H1 (cell line): ENCODE results near the gene ZDHHC17. TPM values are rescaled to one million over a fixed set of nuclear protein-coding genes. Genes with fewer than 3 reads are reported as not detected.

Experiments used
- CTCF ChIA-PET: fragments of 300-600 bp; sonication (Branson Sonifier 250); formaldehyde crosslinking; loops from one replicate; lab custom pipeline; 2021; ENCODE audit not compliant: partially characterized antibody; lab: Charles Lee
- POLR2A ChIA-PET: fragments of 300-600 bp; sonication (Branson Sonifier 250); formaldehyde crosslinking; loops from one replicate; lab custom pipeline; 2021; ENCODE audit warnings: inconsistent platforms; ENCODE audit not compliant: partially characterized antibody; lab: Charles Lee
- DNase-seq, 2 experiments: peaks; one replicate each; pipeline versions ENCODE4 v3.0.0 to v3.0.0-alpha.2; 2010 to 2022; ENCODE audit warnings: low spot score in 2 of 2, low read depth in 1 of 2, mixed read lengths in 1 of 2
- FAIRE-seq: peaks from 2 replicates; lab custom pipeline; 2011; peaks lifted over from hg19 to GRCh38; lab: Jason Lieb, UNC
- H2AFZ ChIP-seq: 2 replicates; pipeline ENCODE4 v1.8.1; 2012; ENCODE audit warnings: low read length, inconsistent platforms
- H2AK5ac ChIP-seq: 2 replicates; pipeline ENCODE4 v1.6.1; 2013; ENCODE audit warnings: low read depth, low read length
- H2BK120ac ChIP-seq: replicated peaks from 2 replicates; pipeline ENCODE3; 2013; ENCODE audit warnings: low read depth, low read length, inconsistent platforms
- H2BK12ac ChIP-seq: 2 replicates; pipeline ENCODE4 v1.6.1; 2013; ENCODE audit warnings: low read depth, low read length
- H2BK15ac ChIP-seq: 2 replicates; pipeline ENCODE4 v1.6.1; 2013; ENCODE audit warnings: low read length
- H2BK20ac ChIP-seq: 2 replicates; pipeline ENCODE4 v1.6.1; 2013; ENCODE audit warnings: low read length
- H2BK5ac ChIP-seq: 2 replicates; pipeline ENCODE4 v1.6.1; 2013; ENCODE audit warnings: low read depth, low read length
- H3K14ac ChIP-seq: 2 replicates; pipeline ENCODE4 v1.6.1; 2013; ENCODE audit warnings: inconsistent platforms; ENCODE audit not compliant: insufficient read length
- H3K18ac ChIP-seq: 2 replicates; pipeline ENCODE4 v1.6.1; 2013; ENCODE audit warnings: low read length; ENCODE audit errors: extremely low read depth
- H3K23ac ChIP-seq: 2 replicates; pipeline ENCODE4 v1.6.1; 2013; ENCODE audit warnings: inconsistent platforms; ENCODE audit not compliant: insufficient read length
- H3K23me2 ChIP-seq: 2 replicates; pipeline ENCODE4 v1.6.1; 2013; ENCODE audit warnings: low read depth, low read length
- H3K27ac ChIP-seq: 2 replicates; pipeline ENCODE4 v1.6.1; 2011; ENCODE audit warnings: low read depth, low read length, inconsistent platforms
- H3K27me3 ChIP-seq, 4 experiments: replicated peaks in 1 of 4; 1 replicate in 1 of 4; 2 replicates in 3 of 4; pipeline versions ENCODE4 v1.6.1 to v1.8.1; 2011 to 2013; ENCODE audit warnings: low read length in 3 of 4, mild to moderate bottlenecking in 3 of 4, inconsistent platforms in 2 of 4, mixed read lengths in 2 of 4, moderate library complexity in 1 of 4; ENCODE audit not compliant: control insufficient read depth in 3 of 4, insufficient read depth in 3 of 4; ENCODE audit errors: extremely low read depth in 1 of 4
- H3K36me3 ChIP-seq, 4 experiments: 2 replicates each; pipeline versions ENCODE4 v1.6.1 to v1.8.1; 2011 to 2013; ENCODE audit warnings: mild to moderate bottlenecking in 4 of 4, low read length in 3 of 4, moderate library complexity in 2 of 4, control low read depth in 1 of 4, inconsistent platforms in 1 of 4; ENCODE audit not compliant: insufficient read depth in 4 of 4, control insufficient read depth in 2 of 4
- H3K4ac ChIP-seq: replicated peaks from 2 replicates; pipeline ENCODE3; 2013; ENCODE audit warnings: low read length, low read depth, mixed read lengths, inconsistent platforms; ENCODE audit not compliant: insufficient read length
- H3K4me1 ChIP-seq, 4 experiments: replicated peaks in 1 of 4; 1 replicate in 1 of 4; 2 replicates in 3 of 4; pipeline versions ENCODE4 v1.6.1 to v1.8.1; 2011 to 2013; ENCODE audit warnings: low read length in 3 of 4, inconsistent platforms in 2 of 4, mixed read lengths in 1 of 4; ENCODE audit not compliant: insufficient read depth in 4 of 4, control insufficient read depth in 3 of 4
- H3K4me2 ChIP-seq, 2 experiments: 2 replicates each; pipeline versions ENCODE4 v1.6.1 to v1.8.1; 2011 to 2013; ENCODE audit warnings: low read depth in 2 of 2, low read length in 2 of 2, control low read depth in 1 of 2, inconsistent platforms in 1 of 2, mild to moderate bottlenecking in 1 of 2; ENCODE audit not compliant: insufficient read depth in 1 of 2
- H3K4me3 ChIP-seq, 4 experiments: fragments of 200-600, 300-600 bp in 1 of 4; sonication (generic), shearing (Covaris generic), sonication (Bioruptor Twin) in 1 of 4; 2 replicates each; pipeline versions ENCODE4 v1.5.1 to v1.8.1; 2011 to 2016; ENCODE audit warnings: low read length in 4 of 4, low read depth in 3 of 4, control low read depth in 2 of 4, inconsistent platforms in 2 of 4, mild to moderate bottlenecking in 2 of 4, mixed read lengths in 1 of 4, moderate library complexity in 1 of 4; ENCODE audit not compliant: insufficient read depth in 2 of 4; ENCODE audit errors: extremely low read depth in 1 of 4
- H3K56ac ChIP-seq: replicated peaks from 2 replicates; pipeline ENCODE3; 2013; ENCODE audit warnings: low read depth, mild to moderate bottlenecking, mixed read lengths, low read length, inconsistent platforms; ENCODE audit not compliant: insufficient read length
- H3K79me1 ChIP-seq: 2 replicates; pipeline ENCODE4 v1.6.1; 2013; ENCODE audit warnings: low read depth, low read length, control low read depth
- H3K79me2 ChIP-seq, 2 experiments: 2 replicates each; pipeline versions ENCODE4 v1.6.1 to v1.8.1; 2012 to 2013; ENCODE audit warnings: low read length in 2 of 2, mild to moderate bottlenecking in 2 of 2, inconsistent platforms in 1 of 2; ENCODE audit not compliant: insufficient read depth in 2 of 2, control insufficient read depth in 1 of 2
- H3K9ac ChIP-seq, 4 experiments: replicated peaks in 1 of 4; 1 replicate in 1 of 4; 2 replicates in 3 of 4; pipeline versions ENCODE4 v1.6.1 to v1.8.1; 2011 to 2013; ENCODE audit warnings: low read depth in 3 of 4, low read length in 3 of 4, control low read depth in 2 of 4, mild to moderate bottlenecking in 2 of 4, moderate library complexity in 2 of 4, inconsistent platforms in 1 of 4; ENCODE audit errors: extremely low read depth in 1 of 4
- H3K9me3 ChIP-seq, 2 experiments: 2 replicates each; pipeline versions ENCODE4 v1.6.1 to v1.8.1; 2012 to 2013; ENCODE audit warnings: mild to moderate bottlenecking in 2 of 2, moderate library complexity in 2 of 2, control low read depth in 1 of 2, inconsistent platforms in 1 of 2, low read depth in 1 of 2, low read length in 1 of 2, mixed read lengths in 1 of 2; ENCODE audit not compliant: insufficient read depth in 2 of 2
- H4K20me1 ChIP-seq, 2 experiments: replicated peaks in 1 of 2; 2 replicates each; pipeline versions ENCODE3 to v1.8.1; 2011 to 2013; ENCODE audit warnings: inconsistent platforms in 2 of 2, low read length in 2 of 2, mild to moderate bottlenecking in 1 of 2; ENCODE audit not compliant: insufficient read depth in 2 of 2, control insufficient read depth in 1 of 2
- H4K5ac ChIP-seq: 2 replicates; pipeline ENCODE4 v1.6.1; 2013; ENCODE audit warnings: low read length, low read depth, mixed read lengths, inconsistent platforms; ENCODE audit not compliant: insufficient read length
- H4K8ac ChIP-seq: 2 replicates; pipeline ENCODE4 v1.8.0; 2013; ENCODE audit warnings: mild to moderate bottlenecking, moderate library complexity, low read length, inconsistent platforms; ENCODE audit not compliant: insufficient read depth; ENCODE audit errors: extremely low read depth
- H4K91ac ChIP-seq: replicated peaks from 2 replicates; pipeline ENCODE3; 2013; ENCODE audit warnings: low read length, mixed read lengths, inconsistent platforms; ENCODE audit not compliant: insufficient read length
- ASH2L ChIP-seq: fragments of 200-600, 300-600 bp; sonication (generic); IDR thresholded peaks from one replicate; pipeline ENCODE4 v1.7.1; 2017; ENCODE audit warnings: low read length
- CBX5 ChIP-seq: fragments of 300-800, 300-1000 bp; sonication (generic); IDR thresholded peaks from 2 replicates; pipeline ENCODE4 v1.7.1; 2016; ENCODE audit warnings: antibody characterized with exemption, low read length, low read depth
- CEBPB ChIP-seq: IDR thresholded peaks from 2 replicates; pipeline ENCODE4 v1.6.1; 2012; ENCODE audit warnings: low read depth, low read length
- EZH2 ChIP-seq: fragments of 200-600 bp; sonication (generic); IDR thresholded peaks from 2 replicates; pipeline ENCODE4 v1.7.1; 2012; ENCODE audit warnings: low read depth, mild to moderate bottlenecking, moderate library complexity, low read length, inconsistent platforms; ENCODE audit not compliant: severe bottlenecking
- MAFK ChIP-seq: IDR thresholded peaks from 2 replicates; pipeline ENCODE4 v1.6.1; 2012; ENCODE audit warnings: low read depth, mild to moderate bottlenecking, improper control_type of control experiment, low read length
- NRF1 ChIP-seq: IDR thresholded peaks from 2 replicates; pipeline ENCODE4 v1.6.1; 2011; ENCODE audit warnings: mild to moderate bottlenecking, low read depth, low read length, improper control_type of control experiment
- RNF2 ChIP-seq: fragments of 200-900, 300-1000 bp; sonication (generic); IDR thresholded peaks from 2 replicates; pipeline ENCODE4 v1.7.1; 2016; ENCODE audit warnings: borderline replicate concordance, low read depth, mild to moderate bottlenecking, antibody characterized with exemption, low read length; ENCODE audit not compliant: poor library complexity, severe bottlenecking; ENCODE audit errors: missing control alignments
- SRF ChIP-seq: IDR thresholded peaks from 2 replicates; pipeline ENCODE4 v1.6.1; 2011; ENCODE audit warnings: mild to moderate bottlenecking, low read depth, low read length, moderate library complexity
- TEAD4 ChIP-seq: IDR thresholded peaks from 2 replicates; pipeline ENCODE4 v1.6.1; 2012; ENCODE audit warnings: low read depth, low read length, inconsistent platforms, mixed read lengths
- YY1 ChIP-seq: IDR thresholded peaks from 2 replicates; pipeline ENCODE4 v1.6.1; 2011; ENCODE audit warnings: low read depth, mild to moderate bottlenecking, low read length
- WGBS, 2 experiments: shearing (Covaris generic) in 1 of 2; methylation state at CpG; one replicate each; pipeline versions ENCODE4 v1.1.6 to v1.1.7; 2013 to 2015; ENCODE audit warnings: low lambda C conversion rate in 2 of 2, mixed read lengths in 2 of 2, inconsistent platforms in 1 of 2, low coverage in 1 of 2, missing lambda C conversion rate in 1 of 2; ENCODE audit not compliant: insufficient replicate concordance in 2 of 2, insufficient coverage in 1 of 2, insufficient read length in 1 of 2; ENCODE audit errors: extremely low coverage in 1 of 2, missing lambda C conversion rate in 1 of 2; 5-methylcytosine and 5-hydroxymethylcytosine counted together
- polyA plus RNA-seq, 7 experiments: library from polyadenylated mRNA; depleted of rRNA in 3 of 7; stranded (reverse) in 5 of 7; unstranded in 2 of 7; fragments of >200 nt in 5 of 7; fragments of 200-250 nt in 2 of 7; gene quantifications; 1 replicate in 5 of 7; 2 replicates in 1 of 7; 4 replicates in 1 of 7; pipeline versions ENCODE4 v1.2.1 to v1.2.3, GENCODE V29; 2011 to 2013; ENCODE audit warnings: missing spikeins in 2 of 7, mixed read lengths in 2 of 7
- total RNA-seq: library from RNA; stranded (reverse); fragmentation: NEBNext Ultra II Directional; extraction: Animal tissue kit (Norgen Biotek cat#: 25700); gene quantifications from 2 replicates; pipeline ENCODE4 v1.2.1, GENCODE V29; 2021
- TF ChIP-seq, protein P1 (sequence below): IDR thresholded peaks from 2 replicates; pipeline ENCODE4 v1.6.1; 2012; ENCODE audit warnings: low read length, inconsistent platforms
- TF ChIP-seq, protein P2 (sequence below): IDR thresholded peaks from 2 replicates; pipeline ENCODE4 v1.6.1; 2012; ENCODE audit warnings: inconsistent platforms

Gene ZDHHC17
- total and polyA plus RNA-seq, 2 of the 8 experiments (the other 6 are each of a cell fraction or from before 2014, with no cell fraction given), result 27.6 to 28.9 TPM

DNA sequence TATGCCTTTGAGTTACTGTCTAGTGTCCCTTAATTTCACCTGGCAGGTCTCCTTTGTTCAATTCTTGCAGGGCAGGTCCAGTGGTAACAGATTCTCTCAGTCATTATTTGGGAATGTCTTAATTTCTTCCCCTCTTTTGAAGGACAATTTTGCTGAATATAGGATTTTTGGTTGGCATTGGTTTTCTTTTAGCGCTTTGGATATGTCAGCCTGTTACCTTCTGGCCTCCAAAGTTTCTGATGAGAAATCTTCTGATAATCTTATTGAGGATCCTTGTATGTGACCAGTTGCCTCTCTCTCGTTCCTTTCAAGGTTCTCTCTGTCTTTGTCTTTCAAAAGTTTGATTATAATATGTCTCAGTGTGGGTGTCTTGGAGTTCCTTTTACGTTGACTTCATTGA is 38.1 kb downstream of the ZDHHC17 start:
- H3K23ac ChIP-seq, result no peak overlapping the region
- H2AK5ac ChIP-seq, result no peak overlapping the region
- H4K5ac ChIP-seq, result no peak overlapping the region
- H3K14ac ChIP-seq, result no peak overlapping the region
- DNase-seq, result no peak
- H3K4me2 ChIP-seq, result no peak overlapping the region
- H2BK20ac ChIP-seq, result no peak overlapping the region
- no peak overlapping the region for H2BK15ac ChIP-seq
- no peak overlapping the region for H3K18ac ChIP-seq
- H3K27ac ChIP-seq, result no peak overlapping the region
- no peak overlapping the region for H2AFZ ChIP-seq
- no peaks in the 10 kb centered on the region for H3K23me2 ChIP-seq
- POLR2A ChIA-PET, result interaction anchor here (2.3 kb wide), 1 partner anchor 39 kb away, joined by 7 read pairs; no protein-coding TSS in a partner anchor
- no peak overlapping the region for H4K91ac ChIP-seq
- no peak overlapping the region for H3K4ac ChIP-seq
- CTCF ChIA-PET, result interaction anchor here (0.7 kb wide), 1 partner anchor 63 kb away, joined by 3 read pairs; no protein-coding TSS in a partner anchor
- H3K4me3 ChIP-seq, result no peak overlapping the region
- no peaks in the 10 kb centered on the region for H4K20me1 ChIP-seq
- peaks cover 4 to 27% (median 11%) of the 10 kb centered on the region in 4 experiments; a peak in 6 of 8 replicates for H3K36me3 ChIP-seq
- H4K8ac ChIP-seq, result no peak overlapping the region
- no peak overlapping the region for H2BK5ac ChIP-seq
- no peaks in the 10 kb centered on the region for H3K4me1 ChIP-seq
- no peaks in the 10 kb centered on the region for H3K9me3 ChIP-seq
- no peak for FAIRE-seq
- no peak overlapping the region for H2BK120ac ChIP-seq
- H3K27me3 ChIP-seq, result peaks cover 0 to 1% (median 0%) of the 10 kb centered on the region in 4 experiments; a peak in 1 of 7 replicates
- peaks cover 2% of the 10 kb centered on the region; the same call in 1 of the 2 replicates for H3K79me1 ChIP-seq
- no peak overlapping the region; a peak in 1 of 7 replicates for H3K9ac ChIP-seq
- no peak overlapping the region for H3K56ac ChIP-seq
- WGBS, 2 experiments, result 84% methylated on average over 3 of the region's 3 CpGs; no CpG with 5 or more reads in 1 of the 2 experiments
- H2BK12ac ChIP-seq, result no peak overlapping the region
- H3K79me2 ChIP-seq, result peaks cover 0 to 28% of the 10 kb centered on the region in 2 experiments; a peak in 2 of 4 replicates
- no peak for TF ChIP-seq SRF
- no peak for TF ChIP-seq YY1
- TF ChIP-seq MAFK, result no peak
- TF ChIP-seq, protein P1, sequence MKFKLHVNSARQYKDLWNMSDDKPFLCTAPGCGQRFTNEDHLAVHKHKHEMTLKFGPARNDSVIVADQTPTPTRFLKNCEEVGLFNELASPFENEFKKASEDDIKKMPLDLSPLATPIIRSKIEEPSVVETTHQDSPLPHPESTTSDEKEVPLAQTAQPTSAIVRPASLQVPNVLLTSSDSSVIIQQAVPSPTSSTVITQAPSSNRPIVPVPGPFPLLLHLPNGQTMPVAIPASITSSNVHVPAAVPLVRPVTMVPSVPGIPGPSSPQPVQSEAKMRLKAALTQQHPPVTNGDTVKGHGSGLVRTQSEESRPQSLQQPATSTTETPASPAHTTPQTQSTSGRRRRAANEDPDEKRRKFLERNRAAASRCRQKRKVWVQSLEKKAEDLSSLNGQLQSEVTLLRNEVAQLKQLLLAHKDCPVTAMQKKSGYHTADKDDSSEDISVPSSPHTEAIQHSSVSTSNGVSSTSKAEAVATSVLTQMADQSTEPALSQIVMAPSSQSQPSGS, result no peak
- TF ChIP-seq NRF1, result no peak
- no peak for TF ChIP-seq CEBPB
- TF ChIP-seq ASH2L, result no peak
- TF ChIP-seq RNF2, result no peak
- no peak for TF ChIP-seq EZH2
- TF ChIP-seq, protein P2, sequence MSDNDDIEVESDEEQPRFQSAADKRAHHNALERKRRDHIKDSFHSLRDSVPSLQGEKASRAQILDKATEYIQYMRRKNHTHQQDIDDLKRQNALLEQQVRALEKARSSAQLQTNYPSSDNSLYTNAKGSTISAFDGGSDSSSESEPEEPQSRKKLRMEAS, result no peak
- TF ChIP-seq TEAD4, result no peak
- no peak for TF ChIP-seq CBX5
